Thymus (tissue), 11 donors: ENCODE results near the gene SLC26A8. TPM values are rescaled to one million over a fixed set of nuclear protein-coding genes. Genes with fewer than 3 reads are reported as not detected.

Experiments
- DNase-seq, 9 donors: peaks; one replicate each; pipeline ENCODE4 v3.0.0-alpha.2; 2013; ENCODE audit warnings: low spot score in 9 of 9, low read depth in 6 of 9, missing footprints in 1 of 9
- H3K27ac ChIP-seq, 2 donors: one replicate each; pipeline ENCODE4 v1.5.1; 2013; ENCODE audit warnings: control low read depth in 1 of 2, low read depth in 1 of 2, low read length in 1 of 2, mild to moderate bottlenecking in 1 of 2, moderate library complexity in 1 of 2
- H3K27me3 ChIP-seq, 2 donors: one replicate each; pipeline ENCODE4 v1.5.1; 2013; ENCODE audit warnings: low read length in 1 of 2; ENCODE audit not compliant: control insufficient read depth in 2 of 2, insufficient read depth in 1 of 2
- H3K36me3 ChIP-seq, 2 donors: one replicate each; pipeline ENCODE4 v1.5.1; 2013; ENCODE audit warnings: low read length in 1 of 2, mild to moderate bottlenecking in 1 of 2, moderate library complexity in 1 of 2; ENCODE audit not compliant: control insufficient read depth in 2 of 2, insufficient read depth in 2 of 2
- H3K4me1 ChIP-seq, 2 donors: one replicate each; pipeline ENCODE4 v1.5.1; 2013; ENCODE audit warnings: low read length in 2 of 2; ENCODE audit not compliant: control insufficient read depth in 2 of 2, insufficient read depth in 2 of 2
- H3K4me3 ChIP-seq, 2 donors: one replicate each; pipeline ENCODE4 v1.5.1; 2013; ENCODE audit warnings: low read length in 2 of 2, control low read depth in 1 of 2, mild to moderate bottlenecking in 1 of 2
- H3K9me3 ChIP-seq, 2 donors: one replicate each; pipeline ENCODE4 v1.5.1; 2013; ENCODE audit warnings: low read length in 1 of 2, mild to moderate bottlenecking in 1 of 2; ENCODE audit not compliant: control insufficient read depth in 2 of 2, insufficient read depth in 1 of 2
- WGBS: extraction: QIAGEN DNeasy Blood & Tissue Kit; methylation state at CpG from one replicate; pipeline ENCODE4 v1.1.7; 2013; 5-methylcytosine and 5-hydroxymethylcytosine counted together
- polyA plus RNA-seq: library from polyadenylated mRNA; stranded (reverse); fragments of 200-250 nt; gene quantifications from one replicate; pipeline ENCODE4 v1.2.3, GENCODE V29; 2013
- total RNA-seq: library from RNA; stranded (reverse); fragments of 120-200 nt; gene quantifications from one replicate; pipeline ENCODE4 v1.2.4, GENCODE V29; 2013
- donor health status: healthy.

Gene SLC26A8
- total and polyA plus RNA-seq, 2 donors, result 0.09 to 0.11 TPM

GRCh38 chr6:35907750-35908149 is 116.7 kb downstream of the SLC26A8 start:
- Histone ChIP-seq H3K36me3 (peaks cover 22 to 49% of the 10 kb centered on the region in 2 donors), H3K4me3 (no peak overlapping the region), H3K27me3 (no peaks in the 10 kb centered on the region), H3K4me1 (no peaks in the 10 kb centered on the region), H3K9me3 (peaks cover 7 to 18% of the 10 kb centered on the region in 2 donors), H3K27ac (no peak overlapping the region)
- WGBS, result 86% methylated on average over 6 of the region's 6 CpGs
- no peak for DNase-seq

GRCh38 chr6:35906499-35906846 is 118.0 kb downstream of the SLC26A8 start:
- Histone ChIP-seq H3K27ac (no peak overlapping the region), H3K36me3 (peaks cover 22 to 39% of the 10 kb centered on the region in 2 donors), H3K27me3 (no peaks in the 10 kb centered on the region), H3K9me3 (peaks cover 7 to 17% of the 10 kb centered on the region in 2 donors), H3K4me3 (no peak overlapping the region), H3K4me1 (no peaks in the 10 kb centered on the region)
- DNase-seq, result no peak
- over 99% methylated on average over 2 of the region's 2 CpGs for WGBS

- 88% methylated on average over 8 of the region's 8 CpGs for WGBS
- no peak for DNase-seq
- peaks cover 7 to 14% of the 10 kb centered on the region in 2 donors for H3K9me3 ChIP-seq
- H3K27ac ChIP-seq, result no peak overlapping the region
- H3K36me3 ChIP-seq, result peaks cover 24 to 36% of the 10 kb centered on the region in 2 donors
- no peak overlapping the region for H3K4me3 ChIP-seq
- no peaks in the 10 kb centered on the region for H3K27me3 ChIP-seq
- no peaks in the 10 kb centered on the region for H3K4me1 ChIP-seq
Observed at GRCh38 chr6:35905841-35906498, 118.5 kb downstream of the SLC26A8 start.

GRCh38 chr6:35905141-35905785 is 119.2 kb downstream of the SLC26A8 start:
- H3K36me3 ChIP-seq, result peaks cover 23 to 38% of the 10 kb centered on the region in 2 donors
- peaks cover 7 to 14% of the 10 kb centered on the region in 2 donors for H3K9me3 ChIP-seq
- no peaks in the 10 kb centered on the region for H3K4me1 ChIP-seq
- WGBS, result 97% methylated on average over 2 of the region's 2 CpGs
- no peak for DNase-seq
- no peak overlapping the region for H3K27ac ChIP-seq
- H3K4me3 ChIP-seq, result no peak overlapping the region
- H3K27me3 ChIP-seq, result no peaks in the 10 kb centered on the region

- Histone ChIP-seq H3K4me1 (no peaks in the 10 kb centered on the region), H3K9me3 (peaks cover 1 to 2% of the 10 kb centered on the region in 2 donors), H3K36me3 (peaks cover 15 to 25% of the 10 kb centered on the region in 2 donors), H3K27me3 (no peaks in the 10 kb centered on the region), H3K27ac (no peak overlapping the region), H3K4me3 (no peak overlapping the region)
- 98% methylated on average over 4 of the region's 4 CpGs for WGBS
- DNase-seq, result no peak
Observed at GRCh38 chr6:35903679-35904078, 120.8 kb downstream of the SLC26A8 start.

- peaks cover 11 to 28% of the 10 kb centered on the region in 2 donors for H3K36me3 ChIP-seq
Observed at GRCh38 chr6:35900448-35900847, 124.0 kb downstream of the SLC26A8 start.

GRCh38 chr6:35898003-35898402 is 126.4 kb downstream of the SLC26A8 start:
- H3K27ac ChIP-seq, result no peak overlapping the region

More at GRCh38 chr6:35900448-35900847, 124.0 kb downstream of the SLC26A8 start:
- 99% methylated on average over 4 of the region's 4 CpGs for WGBS
- H3K27me3 ChIP-seq, result no peaks in the 10 kb centered on the region
- DNase-seq, result no peak
- H3K9me3 ChIP-seq, result no peaks in the 10 kb centered on the region
- no peak overlapping the region for H3K4me3 ChIP-seq
- H3K4me1 ChIP-seq, result no peaks in the 10 kb centered on the region
- no peak overlapping the region for H3K27ac ChIP-seq

GRCh38 chr6:35897486-35897885 is 127.0 kb downstream of the SLC26A8 start:
- Histone ChIP-seq H3K4me1 (no peaks in the 10 kb centered on the region), H3K27me3 (no peaks in the 10 kb centered on the region), H3K4me3 (no peak overlapping the region), H3K27ac (no peak overlapping the region), H3K9me3 (no peaks in the 10 kb centered on the region), H3K36me3 (peaks cover 3 to 15% of the 10 kb centered on the region in 2 donors)
- 98% methylated on average over 4 of the region's 4 CpGs for WGBS
- DNase-seq, result no peak

More at GRCh38 chr6:35898003-35898402, 126.4 kb downstream of the SLC26A8 start:
- no peaks in the 10 kb centered on the region for H3K4me1 ChIP-seq
- no peak overlapping the region for H3K4me3 ChIP-seq
- no peak for DNase-seq
- H3K27me3 ChIP-seq, result no peaks in the 10 kb centered on the region
- WGBS, result 95% methylated on average over 2 of the region's 2 CpGs
- peaks cover 3 to 16% of the 10 kb centered on the region in 2 donors for H3K36me3 ChIP-seq
- no peaks in the 10 kb centered on the region for H3K9me3 ChIP-seq

GRCh38 chr6:35897036-35897435 is 127.4 kb downstream of the SLC26A8 start:
- Histone ChIP-seq H3K27ac (no peak overlapping the region), H3K4me1 (no peaks in the 10 kb centered on the region), H3K9me3 (no peaks in the 10 kb centered on the region), H3K4me3 (no peak overlapping the region), H3K36me3 (peaks cover 3 to 15% of the 10 kb centered on the region in 2 donors), H3K27me3 (no peaks in the 10 kb centered on the region)
- no peak for DNase-seq
- WGBS, result 100% methylated on average over 3 of the region's 3 CpGs
